Measurements from ENCODE around the gene MOXD1. TPM values are rescaled to one million over a fixed set of nuclear protein-coding genes. Genes with fewer than 3 reads are reported as not detected.

The MOXD1 gene
- total and polyA plus RNA-seq, 2 of the 8 experiments (the other 6 are each of a cell fraction or from before 2014, with no cell fraction given) = 1.6 to 3.5 TPM

DNA sequence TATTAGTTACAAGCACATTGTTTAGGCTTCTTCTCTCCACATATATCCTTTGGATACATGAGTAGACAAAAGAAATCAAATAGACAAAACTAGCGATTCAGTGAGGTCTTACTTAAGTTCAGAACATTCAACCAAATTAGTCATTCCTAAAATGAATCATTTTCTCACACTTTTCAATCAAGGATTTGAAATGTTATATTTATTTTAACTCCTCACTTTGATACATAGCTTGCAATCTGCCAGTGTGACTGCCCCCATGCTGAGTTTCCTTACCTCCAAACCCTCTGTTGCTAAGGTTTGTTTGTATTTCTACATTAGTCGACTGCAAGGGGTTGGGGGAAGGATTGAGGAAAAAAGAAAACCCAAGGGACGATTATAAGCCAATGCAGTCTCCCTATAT, 3.5 kb upstream of the MOXD1 start:
- no peak overlapping the region for H4K91ac ChIP-seq (replicated peaks; ENCODE audit: insufficient read length, low read length)
- no peak overlapping the region for H2BK20ac ChIP-seq (ENCODE audit: low read length)
- H4K20me1 ChIP-seq (replicated peaks in 1 of 2; ENCODE audit: control insufficient read depth in 1 of 2, insufficient read depth in 2 of 2, low read length in 2 of 2) = no peaks in the 10 kb centered on the region
- H3K14ac ChIP-seq (ENCODE audit: insufficient read length) = no peak overlapping the region
- no peaks in the 10 kb centered on the region; a peak in 2 of 7 replicates for H3K4me1 ChIP-seq (replicated peaks in 1 of 4; ENCODE audit: control insufficient read depth in 3 of 4, insufficient read depth in 4 of 4, low read length in 3 of 4)
- H3K23me2 ChIP-seq (ENCODE audit: low read depth, low read length) = peaks cover 13% of the 10 kb centered on the region
- H3K9ac ChIP-seq (replicated peaks in 1 of 4; ENCODE audit: extremely low read depth in 1 of 4, low read depth in 3 of 4, low read length in 3 of 4) = no peak overlapping the region
- no peak overlapping the region for H4K5ac ChIP-seq (ENCODE audit: insufficient read length, low read depth, low read length)
- H2BK5ac ChIP-seq (ENCODE audit: low read depth, low read length) = no peak overlapping the region
- no peak overlapping the region for H2AFZ ChIP-seq (ENCODE audit: low read length)
- TF ChIP-seq CREB1 (IDR thresholded peaks at IDR 0.05) (no peak), EZH2 (IDR thresholded peaks at IDR 0.05; ENCODE audit: low read depth, low read length, severe bottlenecking) (no peak), SIX5 (IDR thresholded peaks at IDR 0.05; ENCODE audit: low read depth, low read length) (no peak), USF2 (IDR thresholded peaks at IDR 0.05; ENCODE audit: low read length) (no peak)
- H4K8ac ChIP-seq (ENCODE audit: extremely low read depth, insufficient read depth, low read length) = no peak overlapping the region
- no peak overlapping the region for H3K18ac ChIP-seq (ENCODE audit: extremely low read depth, low read length)
- FAIRE-seq (no peak), DNase-seq (ENCODE audit: low read depth in 1 of 2, low spot score in 2 of 2) (no peak)
- H2BK120ac ChIP-seq (replicated peaks; ENCODE audit: low read depth, low read length) = no peak overlapping the region
- peaks cover 6 to 37% (median 30%) of the 10 kb centered on the region in 4 experiments for H3K27me3 ChIP-seq (replicated peaks in 1 of 4; ENCODE audit: control insufficient read depth in 3 of 4, extremely low read depth in 1 of 4, insufficient read depth in 3 of 4, low read length in 3 of 4)
- POLR2A ChIA-PET (ENCODE audit: partially characterized antibody) = interaction anchor here (0.6 kb wide), 1 partner anchor 409 kb away, joined by 3 read pairs; no protein-coding TSS in a partner anchor
- no peak overlapping the region for H3K23ac ChIP-seq (ENCODE audit: insufficient read length)
- H3K9me3 ChIP-seq (ENCODE audit: insufficient read depth in 2 of 2, low read depth in 1 of 2, low read length in 1 of 2) = no peaks in the 10 kb centered on the region; a peak in 1 of 4 replicates
- no peaks in the 10 kb centered on the region for H3K79me1 ChIP-seq (ENCODE audit: low read depth, low read length)
- no peak overlapping the region for H3K4me3 ChIP-seq (ENCODE audit: extremely low read depth in 1 of 4, insufficient read depth in 2 of 4, low read depth in 3 of 4, low read length in 4 of 4)
- H3K56ac ChIP-seq (replicated peaks; ENCODE audit: insufficient read length, low read depth, low read length) = no peak overlapping the region
- H3K79me2 ChIP-seq (ENCODE audit: control insufficient read depth in 1 of 2, insufficient read depth in 2 of 2, low read length in 2 of 2) = no peaks in the 10 kb centered on the region
- 48% methylated on average over 3 of the region's 3 CpGs; no CpG with 5 or more reads in 1 of the 2 experiments for WGBS, 2 experiments (ENCODE audit: extremely low coverage in 1 of 2, insufficient coverage in 1 of 2, insufficient read length in 1 of 2, insufficient replicate concordance in 2 of 2, low coverage in 1 of 2, low lambda C conversion rate in 2 of 2, missing lambda C conversion rate in 1 of 2)
- CTCF ChIA-PET (ENCODE audit: partially characterized antibody) = interaction anchor here (1.1 to 3.1 kb wide), 2 partner anchors 13 to 106 kb away, joined by 3 to 16 read pairs; no protein-coding TSS in a partner anchor
- H3K4me2 ChIP-seq (ENCODE audit: insufficient read depth in 1 of 2, low read depth in 2 of 2, low read length in 2 of 2) = 0 out of 4 replicates have a peak overlapping the region, but pooled peaks of 1 of the 2 experiments have one; percentile 6
- no peak overlapping the region for H3K4ac ChIP-seq (replicated peaks; ENCODE audit: insufficient read length, low read depth, low read length)
- H3K27ac ChIP-seq (ENCODE audit: low read depth, low read length) = no peak overlapping the region
- no peak overlapping the region for H2AK5ac ChIP-seq (ENCODE audit: low read depth, low read length)
- H3K36me3 ChIP-seq (ENCODE audit: control insufficient read depth in 2 of 4, insufficient read depth in 4 of 4, low read length in 3 of 4) = no peaks in the 10 kb centered on the region
- H2BK12ac ChIP-seq (ENCODE audit: low read depth, low read length) = no peak overlapping the region
- no peak overlapping the region for H2BK15ac ChIP-seq (ENCODE audit: low read length)
